OCI-LY3 (cell line): ENCODE results near the gene CENPK.

Source experiments
- CTCF ChIP-seq: fragments of 200-600, 300-600 bp; sonication (generic); IDR thresholded peaks from 2 replicates; pipeline ENCODE4 v1.5.1; 2014; ENCODE audit warnings: antibody characterized with exemption, low read length, low read depth
- EZH2phosphoT487 ChIP-seq: fragments of 200-600 bp; shearing (Covaris generic); IDR thresholded peaks from 2 replicates; pipeline ENCODE4 v1.6.1; 2018; ENCODE audit warnings: antibody characterized with exemption, mixed run types, low read depth

GRCh38 chr5:65485405-65485804, 77.6 kb downstream of the CENPK start:
- TF ChIP-seq CTCF (no peak), EZH2phosphoT487 (no peak)
